ENCODE measurements around the gene TREH. TPM values are rescaled to one million over a fixed set of nuclear protein-coding genes. Genes with fewer than 3 reads are reported as not detected.
A peak's percentile ranks its signal among the peaks of the same experiment; 100 is the strongest.
"Not testable (repeated sequence)": the region's sequence is repeated elsewhere in the genome, so short reads cannot be mapped to it uniquely, and the experiment has no call there.

Gene TREH
- total RNA-seq, 1 donor from 2014 or later = not detected

- DNase-seq (ENCODE audit: low read depth, low spot score) = no peak
Measured at GRCh38 chr11:118696673-118697226, 17.3 kb upstream of the TREH start.

- no peak for DNase-seq (ENCODE audit: low read depth, low spot score)
Measured at GRCh38 chr11:118694771-118695170, 15.3 kb upstream of the TREH start.

GRCh38 chr11:118694185-118694584 is 14.7 kb upstream of the TREH start:
- no peak for DNase-seq (ENCODE audit: low read depth, low spot score)

GRCh38 chr11:118691926-118692830 is 12.7 kb upstream of the TREH start:
- DNase-seq (ENCODE audit: low read depth, low spot score) = no peak

- no peak for DNase-seq (ENCODE audit: low read depth, low spot score)
Measured at GRCh38 chr11:118690553-118691304, 11.3 kb upstream of the TREH start.

GRCh38 chr11:118689852-118690552 is 10.6 kb upstream of the TREH start:
- peak; percentile 61 for DNase-seq (ENCODE audit: low read depth, low spot score)

GRCh38 chr11:118689503-118689851 is 10.0 kb upstream of the TREH start:
- DNase-seq (ENCODE audit: low read depth, low spot score) = no peak

GRCh38 chr11:118688851-118689502 is 9.5 kb upstream of the TREH start:
- DNase-seq (ENCODE audit: low read depth, low spot score) = no peak

GRCh38 chr11:118688339-118688738 is 8.9 kb upstream of the TREH start:
- DNase-seq (ENCODE audit: low read depth, low spot score) = not testable (repeated sequence)

- no peak for DNase-seq (ENCODE audit: low read depth, low spot score)
Measured at GRCh38 chr11:118687906-118688305, 8.5 kb upstream of the TREH start.

GRCh38 chr11:118684187-118684586 is 4.7 kb upstream of the TREH start:
- DNase-seq (ENCODE audit: low read depth, low spot score) = no peak

GRCh38 chr11:118682939-118683338 is 3.5 kb upstream of the TREH start:
- DNase-seq (ENCODE audit: low read depth, low spot score) = not testable (repeated sequence)

- DNase-seq (ENCODE audit: low read depth, low spot score) = no peak
Measured at GRCh38 chr11:118682372-118682771, 2.9 kb upstream of the TREH start.

DNA sequence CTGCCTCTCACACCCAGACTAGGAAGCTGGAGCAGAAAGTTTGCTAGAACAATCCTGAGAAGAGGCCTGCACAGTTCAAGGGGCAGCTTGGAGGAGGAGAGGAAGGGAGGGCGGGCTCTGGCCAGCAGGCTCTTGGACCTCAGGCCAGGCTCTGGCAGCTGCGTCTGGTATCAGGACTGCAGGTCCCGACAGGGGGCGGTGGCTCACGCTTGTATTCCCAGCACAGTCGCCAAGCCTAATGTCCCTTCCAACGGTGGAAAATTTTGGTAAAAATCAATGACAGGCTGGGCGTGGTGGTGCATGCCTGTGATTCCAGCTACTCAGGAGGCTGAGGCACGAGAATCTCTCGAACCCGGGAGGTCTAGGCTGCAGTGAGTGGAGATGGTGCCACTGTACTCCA is 542 bp downstream of the TREH start:
- DNase-seq (ENCODE audit: low read depth, low spot score) = not testable (repeated sequence)

DNA sequence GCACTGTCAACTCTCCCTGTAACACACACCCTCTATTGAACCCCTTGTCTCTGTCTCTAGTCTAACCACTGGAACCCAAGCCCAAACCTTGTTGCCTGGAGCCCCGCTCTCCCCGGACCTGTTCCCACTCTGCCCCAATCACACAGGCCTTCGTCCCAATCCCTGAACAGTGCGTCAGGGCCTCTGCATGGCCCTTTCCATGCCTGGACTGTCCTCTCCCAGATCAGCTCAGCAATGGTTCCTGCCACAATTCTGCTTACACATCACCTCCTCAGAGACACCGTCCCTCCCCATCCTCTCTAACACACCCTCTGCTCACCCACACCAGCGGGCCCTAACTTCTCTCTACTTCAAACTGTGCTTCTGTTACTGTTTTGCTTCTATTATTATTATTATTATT is 1.5 kb downstream of the TREH start:
- no peak for DNase-seq (ENCODE audit: low read depth, low spot score)

DNA sequence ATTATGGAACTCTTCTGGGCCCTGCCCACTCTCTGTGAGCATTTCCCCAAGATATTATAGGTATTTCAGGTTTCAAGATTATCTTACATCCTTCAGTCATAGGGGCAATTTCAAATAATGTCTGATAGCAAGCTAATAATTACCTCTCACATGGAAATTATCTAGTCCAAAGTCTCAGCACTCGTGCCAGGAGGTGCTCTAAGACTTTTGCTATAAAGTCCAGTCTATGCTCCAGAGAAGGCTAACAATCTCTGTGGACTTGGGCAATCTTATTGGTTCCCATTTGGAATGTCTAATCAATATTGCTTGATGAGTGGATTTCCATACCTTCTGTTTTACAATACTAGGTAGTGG is 5.4 kb downstream of the TREH start:
- DNase-seq (ENCODE audit: low read depth, low spot score) = no peak

GRCh38 chr11:118673361-118674081 is 5.9 kb downstream of the TREH start:
- DNase-seq (ENCODE audit: low read depth, low spot score) = no peak

- DNase-seq (ENCODE audit: low read depth, low spot score) = no peak
Measured at GRCh38 chr11:118672846-118673245, 6.6 kb downstream of the TREH start.

GRCh38 chr11:118671254-118671653 is 8.2 kb downstream of the TREH start:
- DNase-seq (ENCODE audit: low read depth, low spot score) = no peak

- DNase-seq (ENCODE audit: low read depth, low spot score) = no peak
Measured at GRCh38 chr11:118670063-118670462, 9.4 kb downstream of the TREH start.

DNA sequence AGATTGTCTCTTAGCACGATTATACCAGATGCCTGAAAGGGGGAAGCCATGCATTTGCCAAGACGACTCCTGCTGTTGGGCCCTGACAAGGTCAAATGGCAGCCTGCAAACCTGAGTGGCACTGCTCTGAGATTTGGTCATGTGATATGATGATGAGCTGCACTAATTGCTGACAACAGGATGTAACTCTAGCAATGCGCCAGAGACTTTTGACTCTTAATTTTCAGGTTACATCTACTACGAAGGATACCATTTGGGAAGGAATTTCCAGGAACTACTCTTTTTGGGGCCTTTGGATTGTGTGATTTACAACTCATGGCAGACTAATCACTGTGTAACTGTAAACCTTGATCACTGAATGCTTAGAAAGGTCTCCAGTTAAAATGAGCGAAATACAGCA is 13.1 kb downstream of the TREH start:
- DNase-seq (ENCODE audit: low read depth, low spot score) = no peak

All from pulmonary artery endothelial cell (primary cell).